ENCODE measurements around the gene CTSH.

The CTSH gene, protein sequence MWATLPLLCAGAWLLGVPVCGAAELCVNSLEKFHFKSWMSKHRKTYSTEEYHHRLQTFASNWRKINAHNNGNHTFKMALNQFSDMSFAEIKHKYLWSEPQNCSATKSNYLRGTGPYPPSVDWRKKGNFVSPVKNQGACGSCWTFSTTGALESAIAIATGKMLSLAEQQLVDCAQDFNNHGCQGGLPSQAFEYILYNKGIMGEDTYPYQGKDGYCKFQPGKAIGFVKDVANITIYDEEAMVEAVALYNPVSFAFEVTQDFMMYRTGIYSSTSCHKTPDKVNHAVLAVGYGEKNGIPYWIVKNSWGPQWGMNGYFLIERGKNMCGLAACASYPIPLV

DNA sequence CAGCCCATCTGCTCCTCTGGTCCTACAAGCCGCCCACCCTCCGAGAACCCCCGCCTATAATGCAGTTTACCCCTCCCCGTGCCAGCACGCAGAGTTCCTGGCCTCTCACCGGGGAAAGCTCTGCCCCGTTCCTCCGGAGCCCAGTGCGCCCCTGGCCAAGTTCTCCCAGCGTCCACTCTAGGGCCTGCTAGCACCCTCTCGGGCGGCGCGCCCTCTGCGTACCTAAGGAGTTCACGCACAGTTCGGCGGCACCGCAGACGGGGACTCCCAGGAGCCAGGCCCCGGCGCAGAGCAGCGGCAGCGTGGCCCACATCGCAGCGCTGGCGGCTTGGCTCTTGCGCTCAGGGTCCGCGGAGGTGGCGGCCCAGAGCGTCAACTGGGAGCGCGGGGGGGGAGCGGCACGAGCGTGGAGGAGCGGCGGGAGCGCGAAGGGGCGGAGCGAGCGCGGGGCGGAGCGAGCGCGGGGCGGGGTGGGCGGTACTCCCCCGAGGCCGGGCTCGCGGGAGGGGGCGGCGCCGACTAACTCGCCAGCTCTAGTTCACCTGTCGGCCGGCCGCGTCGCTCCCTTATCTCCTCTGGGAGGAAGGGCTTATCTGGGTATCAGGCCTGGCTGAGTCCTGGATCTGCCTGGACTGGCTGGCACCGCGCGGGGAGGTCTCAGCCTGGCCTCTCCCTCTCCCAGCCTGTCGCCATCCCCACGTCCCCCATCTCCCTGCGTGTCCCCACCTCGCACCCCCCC, at the start of gene CTSH:
TSS of gene CTSH (minus strand) at position 378 of the 739 bp plus-strand sequence. CDS start at position 313, 65 bp downstream.
- Mint-ChIP-seq H3K36me3 (ENCODE audit: low read depth) (peaks cover 50% of the 10 kb centered on the region), H3K27ac (peak within 1 kb of the TSS; percentile 99), H3K4me1 (ENCODE audit: low read depth) (peaks cover 29% of the 10 kb centered on the region), H3K27me3 (peaks cover 16% of the 10 kb centered on the region), H3K4me3 (peak within 1 kb of the TSS; percentile 99), H3K9me3 (no peaks in the 10 kb centered on the region)
- intact Hi-C loops (cut with micrococcal nuclease) = no loop called here

DNA sequence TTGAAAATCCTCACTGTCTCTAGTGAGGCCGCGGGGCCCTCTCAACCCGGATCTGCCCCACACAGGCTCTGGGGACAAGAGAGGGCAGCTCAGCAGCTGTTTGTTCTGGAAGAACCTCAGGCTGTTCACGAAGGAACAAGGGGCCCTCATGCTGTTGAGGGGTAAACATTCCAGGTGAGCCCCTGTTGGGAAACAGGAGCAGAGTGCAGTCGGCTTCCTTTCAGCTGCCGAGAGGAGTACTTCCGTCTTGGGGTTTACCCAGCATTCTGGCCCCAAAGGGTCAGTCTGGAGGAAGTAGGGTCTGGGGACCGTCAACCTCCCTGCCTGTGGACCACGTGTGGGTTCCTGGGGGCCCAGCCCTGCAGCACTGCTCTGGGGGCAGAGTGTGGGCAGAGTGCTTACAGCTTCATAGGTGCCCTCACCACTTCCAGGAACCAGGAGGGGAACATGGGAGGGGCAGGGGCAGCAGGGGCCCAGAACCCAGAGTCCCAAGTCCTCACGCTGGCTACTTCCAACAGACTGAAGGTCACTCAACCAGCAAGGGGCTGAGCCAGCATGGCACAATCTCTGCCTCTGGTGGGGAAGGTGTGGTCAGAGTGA, 49.2 kb upstream of the CTSH start:
- peak overlapping the region; percentile 95 for H3K27ac Mint-ChIP-seq
- intact Hi-C loops (cut with micrococcal nuclease) = no loop called here
- peaks cover 3% of the 10 kb centered on the region for H3K27me3 Mint-ChIP-seq
- H3K4me1 Mint-ChIP-seq (ENCODE audit: low read depth) = peaks cover 81% of the 10 kb centered on the region
- H3K9me3 Mint-ChIP-seq = no peaks in the 10 kb centered on the region
- H3K4me3 Mint-ChIP-seq = no peak overlapping the region
- H3K36me3 Mint-ChIP-seq (ENCODE audit: low read depth) = peaks cover 14% of the 10 kb centered on the region

DNA sequence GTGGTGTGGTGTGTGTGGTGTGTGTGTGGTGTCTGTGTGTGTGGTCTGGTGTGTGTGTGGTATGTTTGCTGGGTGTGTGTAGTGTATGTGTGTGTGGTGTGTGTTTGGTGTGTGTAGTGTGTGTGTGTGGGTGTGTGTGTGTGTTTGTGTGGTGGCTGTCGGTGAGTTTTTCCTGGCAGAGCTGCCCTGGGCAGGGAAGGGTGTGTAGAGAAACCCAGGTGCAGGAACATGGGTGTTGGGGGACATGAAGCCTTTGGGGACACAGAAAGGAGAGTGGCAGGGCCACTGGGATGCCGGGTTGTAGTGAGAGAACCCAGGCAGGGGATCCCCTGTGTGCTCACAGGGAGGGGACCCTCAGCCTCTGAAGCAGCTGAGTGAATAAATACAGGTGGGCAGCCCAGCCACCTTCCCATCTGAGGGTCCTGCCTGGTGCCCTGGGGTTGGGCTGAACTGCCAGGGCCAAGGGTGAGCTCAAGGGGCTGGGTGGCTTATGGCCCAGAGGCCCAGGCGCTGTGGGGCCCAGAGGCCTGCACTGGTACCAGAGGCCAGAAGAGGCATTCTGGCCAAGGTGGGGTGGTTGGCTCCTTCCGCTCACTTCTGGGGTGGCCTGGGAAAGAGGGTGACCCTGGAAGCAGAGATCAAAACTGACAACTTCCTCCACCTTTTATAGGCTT, 48.5 kb upstream of the CTSH start:
- Mint-ChIP-seq H3K27me3 (peaks cover 3% of the 10 kb centered on the region), H3K4me1 (ENCODE audit: low read depth) (peaks cover 81% of the 10 kb centered on the region), H3K9me3 (no peaks in the 10 kb centered on the region), H3K27ac (peak overlapping the region; percentile 95), H3K4me3 (no peak overlapping the region), H3K36me3 (ENCODE audit: low read depth) (peaks cover 14% of the 10 kb centered on the region)
- intact Hi-C loops (cut with micrococcal nuclease) = no loop called here

DNA sequence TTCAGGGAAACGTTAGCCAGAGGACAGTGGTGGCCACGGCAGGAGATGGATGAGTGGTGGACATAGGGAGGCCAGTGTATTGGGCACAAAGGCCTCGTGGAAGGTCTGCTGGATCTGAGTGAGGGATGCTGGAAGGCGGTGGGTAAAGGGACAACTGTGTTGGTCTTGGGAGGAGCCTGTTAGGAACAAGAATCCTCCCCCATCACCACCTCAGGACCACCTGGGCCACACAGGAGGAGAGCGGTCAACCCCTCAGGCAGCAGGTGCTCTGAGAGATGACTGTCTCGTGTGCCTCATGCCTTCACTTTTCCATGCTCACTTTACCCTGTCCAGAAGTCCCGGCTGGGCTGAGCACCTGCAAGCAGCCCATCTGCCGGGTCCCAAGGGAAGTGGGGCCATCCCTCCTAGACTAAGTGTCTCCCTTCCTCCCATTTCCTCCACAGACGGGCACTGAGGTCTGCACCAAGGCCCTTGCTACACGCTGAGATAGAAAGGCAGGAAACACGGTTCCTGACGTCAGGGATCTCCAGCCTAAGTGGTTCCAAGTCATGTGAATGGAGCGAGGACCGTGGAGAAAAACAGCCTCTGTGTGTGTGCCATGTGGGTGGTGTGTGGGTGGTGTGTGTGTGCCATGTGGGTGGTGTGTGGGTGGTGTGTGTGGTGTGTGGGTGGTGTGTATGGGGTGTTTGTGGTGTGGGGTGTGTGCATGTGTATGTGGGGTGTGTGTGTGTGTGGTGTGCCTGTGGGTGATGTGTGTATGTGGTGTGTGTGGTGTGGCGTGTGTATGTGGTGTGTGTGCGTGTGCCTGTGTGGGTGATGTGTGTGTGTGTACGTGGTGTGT, 47.8 kb upstream of the CTSH start:
- Mint-ChIP-seq H3K36me3 (ENCODE audit: low read depth) (peaks cover 14% of the 10 kb centered on the region), H3K27me3 (peaks cover 3% of the 10 kb centered on the region), H3K9me3 (no peaks in the 10 kb centered on the region), H3K4me3 (no peak overlapping the region), H3K27ac (peak overlapping the region; percentile 95), H3K4me1 (ENCODE audit: low read depth) (peaks cover 81% of the 10 kb centered on the region)
- intact Hi-C loops (cut with micrococcal nuclease) = no loop called here

DNA sequence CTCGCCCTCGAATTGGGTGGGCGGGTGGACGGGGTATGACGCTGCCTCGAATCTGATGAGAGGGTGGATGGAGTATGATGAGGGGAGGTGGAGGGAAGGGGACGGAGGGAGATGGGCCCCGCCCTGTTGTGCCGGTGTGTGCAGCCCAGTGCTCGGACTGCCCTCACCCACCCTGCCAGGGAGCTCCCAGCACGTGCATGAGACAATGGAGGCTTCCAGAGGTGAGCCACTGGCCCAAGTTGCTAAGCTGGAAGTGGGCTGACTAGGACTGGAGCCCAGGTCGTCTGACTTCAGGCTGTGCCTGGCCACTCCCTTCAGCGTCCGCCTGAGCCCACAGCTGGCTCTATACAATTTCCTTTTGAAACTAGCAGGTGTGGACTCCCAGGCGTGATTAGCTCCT, 47.0 kb upstream of the CTSH start:
- peaks cover 3% of the 10 kb centered on the region for H3K27me3 Mint-ChIP-seq
- peaks cover 81% of the 10 kb centered on the region for H3K4me1 Mint-ChIP-seq (ENCODE audit: low read depth)
- peak overlapping the region; percentile 95 for H3K27ac Mint-ChIP-seq
- H3K4me3 Mint-ChIP-seq = no peak overlapping the region
- H3K36me3 Mint-ChIP-seq (ENCODE audit: low read depth) = peaks cover 14% of the 10 kb centered on the region
- no peaks in the 10 kb centered on the region for H3K9me3 Mint-ChIP-seq
- intact Hi-C loops (cut with micrococcal nuclease) = no loop called here

DNA sequence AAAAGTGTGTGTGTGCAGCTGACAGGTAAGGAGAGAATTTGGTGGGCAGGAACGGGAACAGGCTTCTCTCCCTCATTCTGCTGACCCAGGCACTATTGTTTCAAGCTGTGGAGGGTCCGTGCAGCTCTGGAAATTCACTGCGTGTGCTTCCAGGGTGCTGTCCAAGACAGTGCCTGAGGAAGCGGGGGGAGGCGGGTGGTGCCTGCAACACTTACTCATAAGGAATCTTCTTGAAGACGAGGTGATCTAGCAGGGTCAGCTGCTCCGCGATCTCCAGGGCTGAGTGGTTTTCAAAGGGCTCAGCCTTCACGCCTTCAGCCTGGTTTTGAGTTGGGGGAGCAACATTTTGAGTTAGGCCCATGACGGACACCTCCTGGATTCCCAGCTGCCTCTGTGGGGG, 46.6 kb upstream of the CTSH start:
- Mint-ChIP-seq H3K27ac (peak overlapping the region; percentile 95), H3K4me3 (no peak overlapping the region), H3K27me3 (peaks cover 3% of the 10 kb centered on the region), H3K36me3 (ENCODE audit: low read depth) (peaks cover 14% of the 10 kb centered on the region), H3K4me1 (ENCODE audit: low read depth) (peaks cover 77% of the 10 kb centered on the region), H3K9me3 (no peaks in the 10 kb centered on the region)
- intact Hi-C loops (cut with micrococcal nuclease) = no loop called here

DNA sequence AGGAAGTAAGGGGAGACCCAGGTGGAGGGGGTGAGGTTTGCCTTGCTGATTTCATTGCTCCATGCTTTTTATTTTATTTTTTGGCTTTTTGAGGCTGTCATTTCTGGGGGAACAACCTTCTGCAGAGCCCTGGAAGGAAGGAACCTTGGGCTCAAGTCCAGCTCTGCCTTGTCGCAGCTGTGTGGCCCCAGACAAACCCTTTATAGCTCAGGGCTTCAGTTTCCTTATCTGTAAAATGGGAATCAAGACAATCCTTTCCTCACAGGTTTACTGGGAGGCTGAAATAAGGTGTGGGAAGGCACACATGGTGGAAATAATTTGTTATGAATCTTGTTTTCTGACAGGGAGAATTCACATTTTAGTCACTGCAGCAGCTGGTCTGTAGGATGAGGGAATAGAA, 45.4 kb upstream of the CTSH start:
- Mint-ChIP-seq H3K27me3 (no peaks in the 10 kb centered on the region), H3K27ac (peak overlapping the region; percentile 95), H3K36me3 (ENCODE audit: low read depth) (peaks cover 14% of the 10 kb centered on the region), H3K9me3 (no peaks in the 10 kb centered on the region), H3K4me1 (ENCODE audit: low read depth) (peaks cover 75% of the 10 kb centered on the region), H3K4me3 (no peak overlapping the region)
- intact Hi-C loops (cut with micrococcal nuclease) = no loop called here

DNA sequence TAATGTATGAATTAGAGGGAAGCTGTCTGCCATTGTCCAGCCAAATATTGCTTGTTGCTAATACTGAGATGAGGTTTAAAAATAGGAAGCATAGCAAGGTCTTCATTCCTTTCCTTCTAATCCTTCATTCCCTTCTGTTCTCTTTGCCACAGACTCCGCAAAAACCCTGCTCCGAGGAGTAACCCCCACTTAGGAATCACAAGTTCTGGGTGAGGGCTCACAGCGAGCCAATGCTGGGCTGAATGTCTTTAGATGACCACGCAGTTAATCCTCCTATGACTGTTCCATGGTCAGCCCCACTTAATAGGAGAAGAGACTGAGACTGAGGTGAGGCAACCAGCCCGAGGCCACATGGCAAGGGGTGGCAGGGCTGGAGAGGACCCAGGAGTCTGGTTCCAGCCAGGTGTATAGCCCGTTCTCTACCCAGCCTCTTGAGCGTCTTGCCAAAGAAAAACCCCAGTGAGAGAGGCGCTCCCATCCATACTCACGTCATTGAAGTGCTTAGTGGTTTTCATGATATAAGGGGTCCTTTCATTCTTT, 44.9 kb upstream of the CTSH start:
- H3K27ac Mint-ChIP-seq = peak overlapping the region; percentile 95
- H3K4me3 Mint-ChIP-seq = no peak overlapping the region
- no peaks in the 10 kb centered on the region for H3K27me3 Mint-ChIP-seq
- intact Hi-C loops (cut with micrococcal nuclease) = no loop called here
- peaks cover 16% of the 10 kb centered on the region for H3K36me3 Mint-ChIP-seq (ENCODE audit: low read depth)
- no peaks in the 10 kb centered on the region for H3K9me3 Mint-ChIP-seq
- H3K4me1 Mint-ChIP-seq (ENCODE audit: low read depth) = peaks cover 75% of the 10 kb centered on the region

DNA sequence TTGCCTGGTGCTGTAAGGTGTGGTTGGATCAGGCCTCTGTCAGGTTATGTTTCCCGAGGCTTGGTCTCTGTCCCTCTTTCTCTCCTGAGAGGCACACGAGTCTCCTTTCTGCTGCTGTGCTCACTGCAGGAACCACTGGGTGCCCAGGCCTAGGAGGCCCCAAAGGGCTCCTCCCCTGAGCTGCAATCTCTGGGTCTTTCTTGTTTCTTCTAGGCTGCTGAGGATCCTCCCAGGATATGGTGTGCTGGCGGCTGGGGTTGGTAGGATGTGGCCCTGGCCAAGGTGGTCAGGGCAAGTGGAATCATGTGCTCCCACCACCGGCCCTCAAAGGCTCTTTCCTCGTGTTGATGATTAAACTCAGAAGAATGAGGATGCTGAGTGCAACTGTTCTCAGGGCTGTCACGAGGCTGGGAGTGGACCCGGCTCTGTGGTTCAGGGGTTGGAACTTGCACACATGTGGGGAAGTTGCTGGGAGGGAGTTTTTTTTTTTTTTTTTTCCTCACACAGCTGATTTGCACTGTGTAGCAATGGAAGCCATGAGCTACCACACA, 43.6 kb upstream of the CTSH start:
- Mint-ChIP-seq H3K9me3 (no peaks in the 10 kb centered on the region), H3K4me1 (ENCODE audit: low read depth) (peaks cover 71% of the 10 kb centered on the region), H3K27me3 (no peaks in the 10 kb centered on the region), H3K27ac (peak overlapping the region; percentile 95), H3K36me3 (ENCODE audit: low read depth) (peaks cover 27% of the 10 kb centered on the region), H3K4me3 (peak overlapping the region; percentile 44)
- intact Hi-C loops (cut with micrococcal nuclease) = loop anchor here (1.0 kb wide), 1 partner anchor 16 kb away; no protein-coding TSS in a partner anchor

DNA sequence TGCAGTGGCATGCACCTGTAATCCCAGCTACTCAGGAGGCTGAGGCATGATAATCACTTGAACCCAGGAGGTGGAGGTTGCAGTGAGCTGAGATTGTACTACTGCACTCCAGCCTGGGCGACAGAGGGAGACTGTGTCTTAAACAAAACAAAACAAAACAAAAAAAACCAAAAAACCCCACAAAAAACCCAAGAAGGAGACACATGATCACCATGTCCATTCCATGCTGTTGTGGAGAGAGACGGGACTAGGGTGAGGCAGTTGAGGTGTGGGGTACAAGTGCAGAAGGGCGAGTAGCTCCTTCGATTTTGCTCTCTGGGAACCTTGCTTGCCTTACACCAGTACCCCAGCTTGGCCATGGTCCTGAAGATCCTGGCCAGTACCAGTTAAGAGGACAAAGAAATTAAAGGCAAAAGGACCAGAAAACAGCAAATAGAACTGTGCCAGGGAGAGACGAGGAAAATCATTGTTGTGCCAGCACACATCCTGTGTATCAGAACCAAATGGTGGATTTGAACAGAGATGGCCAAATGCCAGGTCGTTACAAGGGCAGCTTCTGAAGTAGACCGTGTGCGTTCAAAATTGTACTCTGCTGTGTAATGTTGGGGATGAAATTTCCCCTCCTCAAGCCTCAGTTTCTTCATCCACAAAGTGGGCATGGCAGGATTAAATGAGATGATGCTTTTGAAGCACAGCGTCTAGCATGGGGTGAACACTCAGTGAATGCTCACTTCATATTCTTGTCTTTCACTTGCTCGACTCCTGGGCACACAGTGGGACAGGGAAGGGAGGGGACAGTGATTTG, 42.9 kb upstream of the CTSH start:
- intact Hi-C loops (cut with micrococcal nuclease) = loop anchor here (1.0 kb wide), 1 partner anchor 17 kb away; no protein-coding TSS in a partner anchor
- Mint-ChIP-seq H3K36me3 (ENCODE audit: low read depth) (peaks cover 22% of the 10 kb centered on the region), H3K4me3 (no peak overlapping the region), H3K4me1 (ENCODE audit: low read depth) (peaks cover 71% of the 10 kb centered on the region), H3K27me3 (no peaks in the 10 kb centered on the region), H3K27ac (peak overlapping the region; percentile 95), H3K9me3 (no peaks in the 10 kb centered on the region)

DNA sequence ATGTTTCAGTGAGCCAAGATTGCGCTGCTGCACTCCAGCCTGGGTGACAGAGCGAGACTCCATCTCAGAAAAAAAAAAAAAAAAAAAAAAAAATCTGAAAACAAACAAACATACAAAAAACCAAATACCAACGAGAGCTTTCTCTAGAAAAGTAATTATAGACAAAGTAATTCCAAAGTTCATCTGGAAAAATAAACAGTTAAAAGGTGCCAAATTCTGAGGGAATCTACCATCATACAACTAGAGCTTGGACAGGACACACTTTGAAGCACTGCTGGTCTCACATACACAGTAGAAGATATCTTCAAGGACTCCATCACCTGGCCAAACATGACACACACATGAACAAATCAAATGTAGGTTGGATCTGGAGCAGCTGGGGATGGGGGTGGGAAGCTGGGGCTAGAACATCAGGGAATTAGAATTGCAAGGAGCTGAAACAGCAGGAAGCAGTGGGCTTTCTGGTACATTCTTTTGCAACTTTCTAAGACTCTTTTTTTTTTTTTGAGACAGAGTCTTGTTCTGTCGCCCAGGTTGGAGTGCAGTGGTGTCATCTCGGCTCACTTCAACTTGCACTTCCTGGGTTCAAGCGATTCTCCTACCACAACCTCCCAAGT, 41.1 kb upstream of the CTSH start:
- Mint-ChIP-seq H3K9me3 (no peaks in the 10 kb centered on the region), H3K27me3 (no peaks in the 10 kb centered on the region), H3K4me1 (ENCODE audit: low read depth) (peaks cover 73% of the 10 kb centered on the region), H3K27ac (no peak overlapping the region), H3K36me3 (ENCODE audit: low read depth) (peaks cover 15% of the 10 kb centered on the region), H3K4me3 (no peak overlapping the region)
- intact Hi-C loops (cut with micrococcal nuclease) = no loop called here

DNA sequence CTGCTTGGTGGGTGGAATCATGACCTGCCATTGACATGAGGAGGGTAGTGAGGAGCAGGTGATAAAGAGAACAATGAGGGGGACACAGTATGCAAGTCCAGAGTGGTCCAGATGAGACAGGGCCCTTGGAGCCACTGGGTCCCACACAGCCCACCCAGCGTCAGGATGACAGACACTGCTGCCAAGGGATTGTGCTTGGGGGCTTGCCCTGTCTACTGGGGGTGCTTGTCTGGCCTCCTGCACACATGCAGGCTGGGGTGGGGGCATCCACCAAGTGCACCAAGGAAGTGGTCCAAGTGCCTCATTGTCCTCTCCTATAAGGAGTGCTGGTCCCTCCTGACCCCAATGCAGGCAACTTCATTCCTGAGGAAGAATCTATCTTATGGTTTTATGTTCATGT, 39.2 kb upstream of the CTSH start:
- Mint-ChIP-seq H3K27ac (peak overlapping the region; percentile 84), H3K4me1 (ENCODE audit: low read depth) (peaks cover 74% of the 10 kb centered on the region), H3K36me3 (ENCODE audit: low read depth) (peaks cover 15% of the 10 kb centered on the region), H3K27me3 (no peaks in the 10 kb centered on the region), H3K4me3 (no peak overlapping the region), H3K9me3 (no peaks in the 10 kb centered on the region)
- intact Hi-C loops (cut with micrococcal nuclease) = no loop called here
